WTC11 (cell line): Measurements from ENCODE around the gene MRPL34. TPM values are rescaled to one million over a fixed set of nuclear protein-coding genes. Genes with fewer than 3 reads are reported as not detected.

ENCODE experiments used
- ATAC-seq: fragments of 200-7000 bp; cut with Tn5 transposase; 2 replicates; pipeline ENCODE4 v1.10.0; 2021; ENCODE audit warnings: mild to moderate bottlenecking, moderate library complexity
- Bru-seq: library from RNA; stranded (reverse); fragments of 400-500 nt; gene quantifications from one replicate; lab custom pipeline; 2021; lab: Mats Ljungman, UMichigan
- CTCF ChIA-PET: fragments of 300-600 bp; sonication (Branson Sonifier 250); formaldehyde crosslinking; loops from one replicate; lab custom pipeline; 2021; ENCODE audit warnings: antibody characterized with exemption; lab: Charles Lee
- POLR2A ChIA-PET: fragments of 350-600 bp; sonication (Branson Sonifier 250); formaldehyde crosslinking; loops from one replicate; lab custom pipeline; 2021; ENCODE audit warnings: antibody characterized with exemption; lab: Charles Lee
- DNase-seq: peaks from one replicate; pipeline ENCODE4 v3.0.0; 2021; ENCODE audit warnings: low spot score
- H3K27ac Mint-ChIP-seq: 2 replicates; pipeline ENCODE4 v1.8.0; 2021; ENCODE audit warnings: mixed read lengths
- H3K27me3 Mint-ChIP-seq: 2 replicates; pipeline ENCODE4 v1.8.0; 2021; ENCODE audit warnings: low read depth, mild to moderate bottlenecking, moderate library complexity, mixed read lengths
- H3K36me3 Mint-ChIP-seq: 2 replicates; pipeline ENCODE4 v1.8.0; 2021; ENCODE audit warnings: mixed read lengths
- H3K4me1 Mint-ChIP-seq: 2 replicates; pipeline ENCODE4 v1.8.0; 2022; ENCODE audit warnings: mixed read lengths
- H3K4me3 Mint-ChIP-seq: 2 replicates; pipeline ENCODE4 v1.8.0; 2021; ENCODE audit warnings: mild to moderate bottlenecking, moderate library complexity, mixed read lengths
- H3K9me3 Mint-ChIP-seq: 2 replicates; pipeline ENCODE4 v1.8.0; 2021; ENCODE audit warnings: mixed read lengths
- ATF3 ChIP-seq: sonication (generic); formaldehyde crosslinking; conservative IDR thresholded peaks from 2 replicates; pipeline ENCODE4 v1.8.1; 2022; ENCODE audit warnings: mild to moderate bottlenecking, missing genetic modification reagents
- CDX4 ChIP-seq: fragments of 250-450 bp; sonication (Bioruptor Pico); IDR thresholded peaks from 2 replicates; pipeline ENCODE4 v1.9.0; 2021; ENCODE audit warnings: moderate library complexity, mild to moderate bottlenecking, inconsistent platforms, borderline replicate concordance
- E2F1 ChIP-seq: sonication (generic); formaldehyde crosslinking; IDR thresholded peaks from 2 replicates; pipeline ENCODE4 v1.8.0; 2022; ENCODE audit warnings: mild to moderate bottlenecking, missing genetic modification reagents
- ERG ChIP-seq: fragments of 250-450 bp; sonication (Bioruptor Pico); IDR thresholded peaks from 2 replicates; pipeline ENCODE4 v1.8.0; 2021; ENCODE audit warnings: mild to moderate bottlenecking
- ESRRA ChIP-seq: sonication (generic); formaldehyde crosslinking; IDR thresholded peaks from 2 replicates; pipeline ENCODE4 v1.8.1; 2022; ENCODE audit warnings: mild to moderate bottlenecking, missing genetic modification reagents, borderline replicate concordance
- ETV6 ChIP-seq: sonication (generic); formaldehyde crosslinking; IDR thresholded peaks from 2 replicates; pipeline ENCODE4 v1.8.1; 2022; ENCODE audit warnings: mild to moderate bottlenecking, missing genetic modification reagents
- FOXJ3 ChIP-seq: sonication (generic); formaldehyde crosslinking; IDR thresholded peaks from 2 replicates; pipeline ENCODE4 v1.9.0; 2021; ENCODE audit warnings: missing genetic modification reagents, mild to moderate bottlenecking, borderline replicate concordance
- MAX ChIP-seq: sonication (generic); formaldehyde crosslinking; IDR thresholded peaks from 2 replicates; pipeline ENCODE4 v1.8.0; 2022; ENCODE audit warnings: mild to moderate bottlenecking, missing genetic modification reagents
- MXD4 ChIP-seq: fragments of 250-450 bp; sonication (Bioruptor Pico); IDR thresholded peaks from 2 replicates; pipeline ENCODE4 v1.8.0; 2021; ENCODE audit warnings: mild to moderate bottlenecking, moderate library complexity, borderline replicate concordance
- NR2C2 ChIP-seq: sonication (generic); formaldehyde crosslinking; IDR thresholded peaks from 2 replicates; pipeline ENCODE4 v1.8.0; 2022; ENCODE audit warnings: mild to moderate bottlenecking, missing genetic modification reagents
- PRDM15 ChIP-seq: sonication (generic); formaldehyde crosslinking; IDR thresholded peaks from 2 replicates; pipeline ENCODE4 v1.8.0; 2022; ENCODE audit warnings: missing genetic modification reagents
- PREB ChIP-seq: sonication (generic); formaldehyde crosslinking; IDR thresholded peaks from 2 replicates; pipeline ENCODE4 v1.8.1; 2022; ENCODE audit warnings: mild to moderate bottlenecking, missing genetic modification reagents, moderate library complexity, borderline replicate concordance
- PRRX2 ChIP-seq: fragments of 250-450 bp; sonication (Bioruptor Pico); IDR thresholded peaks from 2 replicates; pipeline ENCODE4 v1.8.0; 2021; ENCODE audit warnings: mild to moderate bottlenecking
- RORB ChIP-seq: fragments of 250-450 bp; sonication (Bioruptor Pico); IDR thresholded peaks from 2 replicates; pipeline ENCODE4 v1.9.0; 2021; ENCODE audit warnings: mild to moderate bottlenecking
- SMAD3 ChIP-seq: sonication (generic); formaldehyde crosslinking; IDR thresholded peaks from 2 replicates; pipeline ENCODE4 v1.8.0; 2022; ENCODE audit warnings: missing genetic modification reagents, mild to moderate bottlenecking, borderline replicate concordance
- SP1 ChIP-seq: sonication (generic); formaldehyde crosslinking; conservative IDR thresholded peaks from 2 replicates; pipeline ENCODE4 v1.8.1; 2022; ENCODE audit warnings: missing genetic modification reagents
- TEAD4 ChIP-seq: sonication (generic); formaldehyde crosslinking; IDR thresholded peaks from 2 replicates; pipeline ENCODE4 v1.8.0; 2022; ENCODE audit warnings: mild to moderate bottlenecking, missing genetic modification reagents
- ZBTB21 ChIP-seq: sonication (generic); formaldehyde crosslinking; IDR thresholded peaks from 2 replicates; pipeline ENCODE4 v1.8.1; 2023; ENCODE audit warnings: mild to moderate bottlenecking, missing genetic modification reagents, borderline replicate concordance
- ZBTB43 ChIP-seq: sonication (generic); formaldehyde crosslinking; IDR thresholded peaks from 2 replicates; pipeline ENCODE4 v1.8.1; 2023; ENCODE audit warnings: mild to moderate bottlenecking, missing genetic modification reagents
- ZNF121 ChIP-seq: sonication (generic); formaldehyde crosslinking; IDR thresholded peaks from 2 replicates; pipeline ENCODE4 v1.8.0; 2023; ENCODE audit warnings: missing genetic modification reagents
- ZNF281 ChIP-seq: sonication (generic); formaldehyde crosslinking; IDR thresholded peaks from 2 replicates; pipeline ENCODE4 v1.8.0; 2023; ENCODE audit warnings: mild to moderate bottlenecking, missing genetic modification reagents
- long read RNA-seq, 3 experiments: library from RNA in 1 of 3; library from capped mRNA in 1 of 3; library from polyadenylated mRNA in 1 of 3; unstranded in 2 of 3; stranded (forward) in 1 of 3; transcript quantifications; one replicate each; pipeline ENCODE4 v2.0.0, GENCODE V29; 2021
- total RNA-seq: library from RNA; stranded (reverse); gene quantifications from 3 replicates; pipeline ENCODE4 v1.2.3, GENCODE V29; 2021

The MRPL34 gene
- 117 to 130 TPM (median 122 TPM) in 3 replicates for total RNA-seq
- Bru-seq, nascent RNA = percentile 78 among the genes with signal in this experiment
- long read RNA-seq, experiment 1, transcript MRPL34-201 (2 exons, 968 nt) = major isoform, 107 of 126 reads
- long read RNA-seq, experiment 1, partial matches to known transcripts = 0 of 126 reads
- long read RNA-seq, experiment 1, other reads (novel, unspliced or antisense) = 15 of 126 reads
- long read RNA-seq, experiment 2, transcript MRPL34-203 (3 exons, 863 nt) = minor isoform, 5 of 143 reads
- long read RNA-seq, experiment 2, transcript MRPL34-201 (2 exons, 968 nt) = major isoform, 110 of 143 reads
- long read RNA-seq, experiment 2, partial matches to known transcripts = 0 of 143 reads
- long read RNA-seq, experiment 2, other reads (novel, unspliced or antisense) = 28 of 143 reads
- long read RNA-seq, experiment 3, transcript MRPL34-201 (2 exons, 968 nt) = major isoform, 76 of 113 reads
- long read RNA-seq, experiment 3, transcript MRPL34-203 (3 exons, 863 nt) = minor isoform, 23 of 113 reads
- long read RNA-seq, experiment 3, partial matches to known transcripts = 0 of 113 reads
- long read RNA-seq, experiment 3, other reads (novel, unspliced or antisense) = 13 of 113 reads

GRCh38 chr19:17305517-17306284 is at the start of gene MRPL34:
Gene MRPL34 (plus strand): TSS chr19:17305872. CDS start chr19:17305893, 21 bp downstream.
- H3K27ac Mint-ChIP-seq = peak within 1 kb of the TSS; percentile 91
- H3K4me3 Mint-ChIP-seq = peak within 1 kb of the TSS; percentile 89
- H3K4me1 Mint-ChIP-seq = peaks cover 45% of the 10 kb centered on the region
- CTCF ChIA-PET = interaction anchor here (0.6 to 3.1 kb wide), 25 partner anchors 9 to 271 kb away, joined by 3 to 60 read pairs (median 5); partner anchors contain the start of genes ANKLE1, BABAM1 and USE1
- no peaks in the 10 kb centered on the region; the same call in 1 of the 2 replicates for H3K36me3 Mint-ChIP-seq
- ATAC-seq = peak; percentile 51
- peak; percentile 99 for DNase-seq
- H3K27me3 Mint-ChIP-seq = no peaks in the 10 kb centered on the region
- H3K9me3 Mint-ChIP-seq = no peaks in the 10 kb centered on the region
- POLR2A ChIA-PET = interaction anchor here (0.5 to 1.3 kb wide), 8 partner anchors 9 to 99 kb away, joined by 3 to 17 read pairs (median 6); partner anchors contain the start of gene BST2
- TF ChIP-seq ZNF121 (CRISPR knock-in tag) = no peak
- 0 out of 2 replicates have a peak, but pooled peaks have one; percentile 41 for TF ChIP-seq ZBTB43 (CRISPR knock-in tag)
- TF ChIP-seq PRRX2 (CRISPR knock-in tag) = no peak
- peak; percentile 68 for TF ChIP-seq ESRRA (CRISPR knock-in tag)
- TF ChIP-seq ETV6 (CRISPR knock-in tag) = peak; percentile 76
- TF ChIP-seq E2F1 (CRISPR knock-in tag) = 0 out of 2 replicates have a peak, but pooled peaks have one; percentile 51
- no peak for TF ChIP-seq SMAD3 (CRISPR knock-in tag)
- TF ChIP-seq NR2C2 (CRISPR knock-in tag) = no peak
- no peak for TF ChIP-seq PRDM15
- TF ChIP-seq ZNF281 (CRISPR knock-in tag) = no peak
- no peak for TF ChIP-seq MXD4
- TF ChIP-seq SP1 (CRISPR knock-in tag) = peak; percentile 64
- TF ChIP-seq TEAD4 = no peak
- no peak for TF ChIP-seq CDX4 (CRISPR knock-in tag)
- TF ChIP-seq ZBTB21 (CRISPR knock-in tag) = no peak
- no peak for TF ChIP-seq ATF3
- TF ChIP-seq ERG = no peak
- 0 out of 2 replicates have a peak, but pooled peaks have one; percentile 50 for TF ChIP-seq MAX (CRISPR knock-in tag)
- TF ChIP-seq PREB (CRISPR knock-in tag) = no peak
- TF ChIP-seq RORB (CRISPR knock-in tag) = no peak
- TF ChIP-seq FOXJ3 (CRISPR knock-in tag) = no peak
